ENCODE measurements around the gene IER5L.

DNA sequence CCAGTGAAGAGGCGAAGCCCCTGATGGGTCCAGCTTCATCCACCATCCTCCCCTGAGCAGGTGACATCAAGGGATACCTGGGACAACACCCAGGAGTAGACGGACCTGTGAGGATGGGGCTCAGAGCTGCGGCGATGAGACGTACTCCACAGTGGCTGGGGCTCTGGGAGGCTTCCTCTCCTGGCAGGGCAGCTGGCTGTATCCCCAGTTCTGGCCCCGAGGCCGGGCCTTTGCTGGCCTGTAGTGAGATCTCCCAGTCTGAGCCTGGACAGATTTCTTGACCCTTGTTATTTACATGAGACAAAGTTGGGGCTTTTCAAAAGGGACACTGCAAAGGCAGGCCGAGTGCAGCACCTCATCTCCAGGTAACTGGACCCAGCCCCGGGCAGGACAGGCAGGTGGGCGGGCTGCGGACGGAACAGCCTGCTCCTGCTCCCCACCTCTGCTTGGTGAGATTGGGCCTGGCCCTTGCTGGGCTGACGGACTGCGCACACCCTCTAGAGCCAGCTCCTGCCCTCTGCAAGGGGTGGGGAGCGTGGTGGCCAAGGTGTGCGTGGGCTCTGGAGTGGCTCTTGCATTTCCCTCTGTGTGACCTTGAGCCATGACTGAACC, 23.1 kb downstream of the IER5L start:
- TF ChIP-seq, protein P1, sequence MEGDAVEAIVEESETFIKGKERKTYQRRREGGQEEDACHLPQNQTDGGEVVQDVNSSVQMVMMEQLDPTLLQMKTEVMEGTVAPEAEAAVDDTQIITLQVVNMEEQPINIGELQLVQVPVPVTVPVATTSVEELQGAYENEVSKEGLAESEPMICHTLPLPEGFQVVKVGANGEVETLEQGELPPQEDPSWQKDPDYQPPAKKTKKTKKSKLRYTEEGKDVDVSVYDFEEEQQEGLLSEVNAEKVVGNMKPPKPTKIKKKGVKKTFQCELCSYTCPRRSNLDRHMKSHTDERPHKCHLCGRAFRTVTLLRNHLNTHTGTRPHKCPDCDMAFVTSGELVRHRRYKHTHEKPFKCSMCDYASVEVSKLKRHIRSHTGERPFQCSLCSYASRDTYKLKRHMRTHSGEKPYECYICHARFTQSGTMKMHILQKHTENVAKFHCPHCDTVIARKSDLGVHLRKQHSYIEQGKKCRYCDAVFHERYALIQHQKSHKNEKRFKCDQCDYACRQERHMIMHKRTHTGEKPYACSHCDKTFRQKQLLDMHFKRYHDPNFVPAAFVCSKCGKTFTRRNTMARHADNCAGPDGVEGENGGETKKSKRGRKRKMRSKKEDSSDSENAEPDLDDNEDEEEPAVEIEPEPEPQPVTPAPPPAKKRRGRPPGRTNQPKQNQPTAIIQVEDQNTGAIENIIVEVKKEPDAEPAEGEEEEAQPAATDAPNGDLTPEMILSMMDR (IDR thresholded peaks at IDR 0.05): no peak
- TF ChIP-seq POLR2A (IDR thresholded peaks at IDR 0.05): no peak
